HCT116 (cell line): ENCODE measurements around the gene RHEBL1. TPM values are rescaled to one million over a fixed set of nuclear protein-coding genes. Genes with fewer than 3 reads are reported as not detected.
A peak's percentile ranks its signal among the peaks of the same experiment; 100 is the strongest.

Source experiments
- ATAC-seq: fragments of 200-7000 bp; cut with Tn5 transposase; 2 replicates; pipeline ENCODE4 v1.9.1; 2020; ENCODE audit warnings: mild to moderate bottlenecking, moderate library complexity
- BruUV-seq: library from RNA; stranded (reverse); fragments of 400-500 nt; replicated peaks from 2 replicates; lab custom pipeline; 2021; lab: Mats Ljungman, UMichigan
- CTCF ChIA-PET: fragments of 300-600 bp; sonication (Branson Sonifier 250); formaldehyde crosslinking; loops from one replicate; lab custom pipeline; 2021; ENCODE audit warnings: antibody characterized with exemption; lab: Charles Lee
- POLR2A ChIA-PET: fragments of 300-600, 350-600 bp; sonication (Branson Sonifier 250); formaldehyde crosslinking; loops from one replicate; lab custom pipeline; 2021; ENCODE audit warnings: antibody characterized with exemption; lab: Charles Lee
- RAD21 ChIA-PET, 2 experiments: fragments of 300-600 bp; sonication (Branson Sonifier 250); formaldehyde crosslinking; loops; one replicate each; lab custom pipeline; 2023; ENCODE audit warnings: low total read pairs in 2 of 2; ENCODE audit not compliant: uncharacterized antibody in 2 of 2, unreplicated experiment in 2 of 2, low non-redundant PET in 1 of 2; lab: Charles Lee
- DNase-seq: peaks from one replicate; pipeline ENCODE4 v3.0.0-alpha.2; 2010; ENCODE audit warnings: low read depth, low spot score
- H2AFZ ChIP-seq: fragments of 200-600 bp; shearing (Covaris generic), sonication (generic); 2 replicates; pipeline ENCODE4 v1.6.1; 2017; ENCODE audit warnings: low read depth, mixed run types, mixed read lengths, antibody characterized with exemption, low read length; ENCODE audit not compliant: poor library complexity, severe bottlenecking
- H3K27ac ChIP-seq: 2 replicates; pipeline ENCODE4 v1.5.1; 2012; ENCODE audit warnings: low read depth, low read length
- H3K27me3 ChIP-seq: fragments of 200-600 bp; sonication (generic); 2 replicates; pipeline ENCODE4 v1.6.1; 2016; ENCODE audit warnings: mixed run types, low read length, mixed read lengths; ENCODE audit not compliant: insufficient read depth
- H3K36me3 ChIP-seq, 2 experiments: fragments of 200-500 bp in 1 of 2; fragments of 200-600 bp in 1 of 2; sonication (Bioruptor generic) in 1 of 2; sonication (generic) in 1 of 2; 2 replicates each; pipeline versions ENCODE4 v1.5.1 to v1.6.1; 2014 to 2016; ENCODE audit warnings: low read length in 2 of 2, inconsistent platforms in 1 of 2, mixed read lengths in 1 of 2, mixed run types in 1 of 2; ENCODE audit not compliant: insufficient read depth in 2 of 2, control insufficient read depth in 1 of 2
- H3K4me1 ChIP-seq, 2 experiments: fragments of 200-600 bp in 1 of 2; sonication (generic) in 1 of 2; 2 replicates each; pipeline versions ENCODE4 v1.5.1 to v1.6.1; 2012 to 2017; ENCODE audit warnings: low read length in 2 of 2, inconsistent platforms in 1 of 2, mild to moderate bottlenecking in 1 of 2, mixed read lengths in 1 of 2, mixed run types in 1 of 2, moderate library complexity in 1 of 2; ENCODE audit not compliant: insufficient read depth in 2 of 2, control insufficient read depth in 1 of 2
- H3K4me2 ChIP-seq: fragments of 200-600 bp; sonication (generic); 2 replicates; pipeline ENCODE4 v1.6.1; 2017; ENCODE audit warnings: mixed run types, low read length, mixed read lengths
- H3K4me3 ChIP-seq, 2 experiments: fragments of 200-600 bp in 1 of 2; sonication (generic) in 1 of 2; replicated peaks in 1 of 2; 2 replicates each; pipeline ENCODE4 v1.5.1; 2011 to 2016; ENCODE audit warnings: low read length in 2 of 2, control low read depth in 1 of 2, low read depth in 1 of 2, mild to moderate bottlenecking in 1 of 2, mixed read lengths in 1 of 2, mixed run types in 1 of 2
- H3K79me2 ChIP-seq: fragments of 200-600 bp; sonication (generic); 2 replicates; pipeline ENCODE4 v1.6.1; 2017; ENCODE audit warnings: mild to moderate bottlenecking, mixed run types, low read length, moderate library complexity, mixed read lengths; ENCODE audit not compliant: insufficient read depth
- H3K9ac ChIP-seq: fragments of 200-600 bp; sonication (generic); 2 replicates; pipeline ENCODE4 v1.6.1; 2016; ENCODE audit warnings: low read length, mixed read lengths
- H3K9me2 ChIP-seq: fragments of 200-600 bp; sonication (generic), shearing (Covaris generic); 2 replicates; pipeline ENCODE4 v1.6.1; 2017; ENCODE audit warnings: mixed run types, mild to moderate bottlenecking, moderate library complexity; ENCODE audit not compliant: insufficient read depth
- H3K9me3 ChIP-seq, 2 experiments: fragments of 200-500 bp in 1 of 2; fragments of 200-600 bp in 1 of 2; sonication (Bioruptor generic) in 1 of 2; sonication (generic) in 1 of 2; 2 replicates each; pipeline ENCODE4 v1.6.1; 2014 to 2017; ENCODE audit warnings: low read length in 2 of 2, mixed read lengths in 2 of 2, inconsistent platforms in 1 of 2, low read depth in 1 of 2, mild to moderate bottlenecking in 1 of 2, mixed run types in 1 of 2, moderate library complexity in 1 of 2; ENCODE audit not compliant: control insufficient read depth in 1 of 2, insufficient read depth in 1 of 2
- H4K20me1 ChIP-seq: fragments of 200-600 bp; sonication (generic), shearing (Covaris generic); 2 replicates; pipeline ENCODE4 v1.6.1; 2017; ENCODE audit warnings: mixed run types, mild to moderate bottlenecking, moderate library complexity; ENCODE audit not compliant: insufficient read depth
- CBX3 ChIP-seq: IDR thresholded peaks from 2 replicates; pipeline ENCODE4 v1.6.1; 2012; ENCODE audit warnings: low read depth
- EGR1 ChIP-seq: IDR thresholded peaks from 2 replicates; pipeline ENCODE4 v1.6.1; 2012; ENCODE audit warnings: low read depth
- EZH2phosphoT487 ChIP-seq: fragments of 200-600 bp; IDR thresholded peaks from 2 replicates; pipeline ENCODE4 v1.6.1; 2018; ENCODE audit warnings: antibody characterized with exemption, borderline replicate concordance
- FOSL1 ChIP-seq: IDR thresholded peaks from 2 replicates; pipeline ENCODE4 v1.6.1; 2012; ENCODE audit warnings: low read depth
- JUND ChIP-seq: IDR thresholded peaks from 2 replicates; pipeline ENCODE4 v1.6.1; 2012
- POLR2A ChIP-seq: IDR thresholded peaks from 2 replicates; pipeline ENCODE4 v1.7.0; 2011; ENCODE audit warnings: borderline replicate concordance; ENCODE audit not compliant: insufficient read depth, insufficient read length; ENCODE audit errors: extremely low read depth
- RAD21 ChIP-seq: IDR thresholded peaks from 2 replicates; pipeline ENCODE4 v1.6.1; 2012; ENCODE audit warnings: low read depth, mild to moderate bottlenecking
- SP1 ChIP-seq: IDR thresholded peaks from 2 replicates; pipeline ENCODE4 v1.6.1; 2012; ENCODE audit warnings: low read depth
- SRF ChIP-seq: IDR thresholded peaks from 2 replicates; pipeline ENCODE4 v1.6.1; 2012; ENCODE audit warnings: low read depth
- YY1 ChIP-seq: IDR thresholded peaks from 2 replicates; pipeline ENCODE4 v1.6.1; 2011; ENCODE audit warnings: low read length, low read depth, moderate library complexity, mild to moderate bottlenecking; ENCODE audit not compliant: insufficient replicate concordance; ENCODE audit errors: extremely low read depth
- ZFX ChIP-seq: fragments of 450-650 bp; IDR thresholded peaks from 2 replicates; pipeline ENCODE4 v1.6.1; 2017
- intact Hi-C: fragments of 100-400 bp; cut with micrococcal nuclease; formaldehyde crosslinking; loops from 2 replicates; pipeline ENCODE4 v1.10.0; 2022
- total RNA-seq: library from RNA; stranded (reverse); gene quantifications from one replicate; pipeline ENCODE4 v1.2.1, GENCODE V29; 2021; ENCODE audit not compliant: unreplicated experiment
- TF ChIP-seq, protein P1 (sequence below): IDR thresholded peaks from 2 replicates; pipeline ENCODE4 v1.6.1; 2011; ENCODE audit warnings: mild to moderate bottlenecking, low read length, moderate library complexity; ENCODE audit not compliant: insufficient replicate concordance; ENCODE audit errors: extremely low read depth
- TF ChIP-seq, protein P2 (sequence below): IDR thresholded peaks from 2 replicates; pipeline ENCODE4 v1.6.1; 2012; ENCODE audit warnings: low read depth

The RHEBL1 gene
- total RNA-seq, 1 experiment from 2014 or later, result 2.8 TPM

DNA sequence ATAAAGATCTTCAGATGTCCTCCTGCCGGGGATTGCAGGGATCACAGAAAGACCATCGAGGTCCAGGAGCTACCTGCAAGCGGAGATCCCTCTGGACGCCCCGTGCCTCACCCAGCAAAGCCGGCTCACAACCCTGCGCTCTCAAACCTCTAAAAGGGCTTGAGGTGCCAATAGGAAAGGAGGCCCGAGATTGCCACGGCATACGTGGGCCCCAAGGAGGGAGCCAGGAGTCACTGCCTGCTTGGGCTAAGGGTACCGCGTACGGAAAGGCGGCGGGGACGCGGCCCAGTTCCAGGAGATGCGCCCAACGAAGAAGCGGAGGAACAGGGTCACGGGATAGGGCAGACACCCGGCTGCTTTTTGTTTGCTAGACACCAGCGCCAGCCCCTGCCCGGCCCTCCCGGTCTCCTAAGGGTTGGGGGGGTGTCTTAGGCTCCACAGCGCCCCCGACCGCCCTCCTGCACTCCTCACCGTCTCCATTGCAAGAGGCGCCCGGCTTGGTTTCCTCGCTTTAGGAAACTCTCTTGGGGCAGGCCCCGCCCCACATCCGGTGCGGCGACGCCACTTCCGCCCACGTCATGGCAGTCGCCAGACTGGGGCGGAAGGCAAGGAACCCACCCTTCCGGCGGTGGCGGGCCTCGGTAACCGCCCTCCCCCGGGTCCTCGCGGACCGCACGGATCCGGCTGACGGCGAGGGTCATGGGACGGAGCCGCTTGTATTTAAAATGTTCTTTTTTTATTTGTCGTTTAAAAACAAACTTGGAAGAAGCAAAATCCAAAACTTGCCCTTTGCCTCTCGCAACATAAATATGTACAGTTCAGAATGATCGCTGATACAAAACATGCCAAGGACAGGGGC is 51.3 kb downstream of the RHEBL1 start, which contains the start of gene PRKAG1 (continued):
- TF ChIP-seq, protein P1, sequence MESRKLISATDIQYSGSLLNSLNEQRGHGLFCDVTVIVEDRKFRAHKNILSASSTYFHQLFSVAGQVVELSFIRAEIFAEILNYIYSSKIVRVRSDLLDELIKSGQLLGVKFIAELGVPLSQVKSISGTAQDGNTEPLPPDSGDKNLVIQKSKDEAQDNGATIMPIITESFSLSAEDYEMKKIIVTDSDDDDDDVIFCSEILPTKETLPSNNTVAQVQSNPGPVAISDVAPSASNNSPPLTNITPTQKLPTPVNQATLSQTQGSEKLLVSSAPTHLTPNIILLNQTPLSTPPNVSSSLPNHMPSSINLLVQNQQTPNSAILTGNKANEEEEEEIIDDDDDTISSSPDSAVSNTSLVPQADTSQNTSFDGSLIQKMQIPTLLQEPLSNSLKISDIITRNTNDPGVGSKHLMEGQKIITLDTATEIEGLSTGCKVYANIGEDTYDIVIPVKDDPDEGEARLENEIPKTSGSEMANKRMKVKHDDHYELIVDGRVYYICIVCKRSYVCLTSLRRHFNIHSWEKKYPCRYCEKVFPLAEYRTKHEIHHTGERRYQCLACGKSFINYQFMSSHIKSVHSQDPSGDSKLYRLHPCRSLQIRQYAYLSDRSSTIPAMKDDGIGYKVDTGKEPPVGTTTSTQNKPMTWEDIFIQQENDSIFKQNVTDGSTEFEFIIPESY, result peak; percentile 71
- TF ChIP-seq EZH2phosphoT487 (no peak), YY1 (peak; percentile 91), ZFX (peak; percentile 77)

GRCh38 chr12:49017891-49018260 is 51.9 kb downstream of the RHEBL1 start:
- TF ChIP-seq FOSL1, result no peak
- no peak for TF ChIP-seq RAD21
- TF ChIP-seq SP1, result no peak
- TF ChIP-seq EGR1, result no peak
- TF ChIP-seq, protein P2, sequence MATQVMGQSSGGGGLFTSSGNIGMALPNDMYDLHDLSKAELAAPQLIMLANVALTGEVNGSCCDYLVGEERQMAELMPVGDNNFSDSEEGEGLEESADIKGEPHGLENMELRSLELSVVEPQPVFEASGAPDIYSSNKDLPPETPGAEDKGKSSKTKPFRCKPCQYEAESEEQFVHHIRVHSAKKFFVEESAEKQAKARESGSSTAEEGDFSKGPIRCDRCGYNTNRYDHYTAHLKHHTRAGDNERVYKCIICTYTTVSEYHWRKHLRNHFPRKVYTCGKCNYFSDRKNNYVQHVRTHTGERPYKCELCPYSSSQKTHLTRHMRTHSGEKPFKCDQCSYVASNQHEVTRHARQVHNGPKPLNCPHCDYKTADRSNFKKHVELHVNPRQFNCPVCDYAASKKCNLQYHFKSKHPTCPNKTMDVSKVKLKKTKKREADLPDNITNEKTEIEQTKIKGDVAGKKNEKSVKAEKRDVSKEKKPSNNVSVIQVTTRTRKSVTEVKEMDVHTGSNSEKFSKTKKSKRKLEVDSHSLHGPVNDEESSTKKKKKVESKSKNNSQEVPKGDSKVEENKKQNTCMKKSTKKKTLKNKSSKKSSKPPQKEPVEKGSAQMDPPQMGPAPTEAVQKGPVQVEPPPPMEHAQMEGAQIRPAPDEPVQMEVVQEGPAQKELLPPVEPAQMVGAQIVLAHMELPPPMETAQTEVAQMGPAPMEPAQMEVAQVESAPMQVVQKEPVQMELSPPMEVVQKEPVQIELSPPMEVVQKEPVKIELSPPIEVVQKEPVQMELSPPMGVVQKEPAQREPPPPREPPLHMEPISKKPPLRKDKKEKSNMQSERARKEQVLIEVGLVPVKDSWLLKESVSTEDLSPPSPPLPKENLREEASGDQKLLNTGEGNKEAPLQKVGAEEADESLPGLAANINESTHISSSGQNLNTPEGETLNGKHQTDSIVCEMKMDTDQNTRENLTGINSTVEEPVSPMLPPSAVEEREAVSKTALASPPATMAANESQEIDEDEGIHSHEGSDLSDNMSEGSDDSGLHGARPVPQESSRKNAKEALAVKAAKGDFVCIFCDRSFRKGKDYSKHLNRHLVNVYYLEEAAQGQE, result no peak
- no peak for TF ChIP-seq SRF
- TF ChIP-seq CBX3, result no peak
- TF ChIP-seq EZH2phosphoT487, result no peak
- TF ChIP-seq POLR2A, result no peak
- TF ChIP-seq YY1, result no peak
- no peak for TF ChIP-seq ZFX
- TF ChIP-seq JUND, result no peak
- H3K27ac ChIP-seq, result peak overlapping the region; percentile 89
- no peaks in the 10 kb centered on the region for H3K9me2 ChIP-seq
- H3K4me3 ChIP-seq, result peak overlapping the region; percentile 88 to 93
- peaks cover 11% of the 10 kb centered on the region; the same call in 1 of the 2 replicates for H3K79me2 ChIP-seq
- peak overlapping the region; percentile 89 for H3K9ac ChIP-seq
- H3K9me3 ChIP-seq, result no peaks in the 10 kb centered on the region
- RAD21 ChIA-PET, result no interaction called here
- H3K4me1 ChIP-seq, result peaks cover 8 to 20% of the 10 kb centered on the region in 2 experiments
- H3K4me2 ChIP-seq, result peak overlapping the region; percentile 96
- POLR2A ChIA-PET, result interaction anchor here (0.9 to 1.5 kb wide), 4 partner anchors 17 to 99 kb away, joined by 3 to 7 read pairs (median 3); partner anchors contain the start of gene DDN
- no peaks in the 10 kb centered on the region for H3K27me3 ChIP-seq
- CTCF ChIA-PET, result interaction anchor here (1.0 to 2.4 kb wide), 3 partner anchors 18 to 165 kb away, joined by 4 to 8 read pairs (median 7); partner anchors contain the start of gene DDN
- intact Hi-C loops, result no loop called here
- H2AFZ ChIP-seq, result no peak overlapping the region
- H3K36me3 ChIP-seq, result peaks cover 9 to 11% of the 10 kb centered on the region in 2 experiments; a peak in 2 of 4 replicates
- ATAC-seq (peak; percentile 24), DNase-seq (no peak)
- BruUV-seq, result no TSS peak
- H4K20me1 ChIP-seq, result no peaks in the 10 kb centered on the region
